SJSA1 (cell line): ENCODE data around the gene ZBTB20. TPM values are rescaled to one million over a fixed set of nuclear protein-coding genes. Genes with fewer than 3 reads are reported as not detected.

ENCODE experiments used
- DNase-seq, 2 experiments: peaks; one replicate each; pipeline ENCODE4 v3.0.0-alpha.2; 2015 to 2020; ENCODE audit warnings: low spot score in 2 of 2, low read depth in 1 of 2
- H3K27ac ChIP-seq: fragments of 250-450 bp; sonication (Bioruptor Pico); 2 replicates; pipeline ENCODE4 v1.5.1; 2020; ENCODE audit warnings: mild to moderate bottlenecking, moderate library complexity
- H3K27me3 ChIP-seq: fragments of 250-450 bp; sonication (Bioruptor Pico); replicated peaks from 2 replicates; pipeline ENCODE4 v1.5.1; 2020; ENCODE audit warnings: mild to moderate bottlenecking, moderate library complexity
- H3K36me3 ChIP-seq: fragments of 250-450 bp; sonication (Bioruptor Pico); 2 replicates; pipeline ENCODE4 v1.5.1; 2020; ENCODE audit warnings: mild to moderate bottlenecking
- H3K4me1 ChIP-seq: fragments of 250-450 bp; sonication (Bioruptor Pico); replicated peaks from 2 replicates; pipeline ENCODE4 v1.6.1; 2021; ENCODE audit warnings: mild to moderate bottlenecking
- H3K4me3 ChIP-seq: fragments of 250-450 bp; sonication (Bioruptor Pico); 2 replicates; pipeline ENCODE4 v1.5.1; 2020; ENCODE audit warnings: mild to moderate bottlenecking
- H3K9me3 ChIP-seq: fragments of 250-450 bp; sonication (Bioruptor Pico); replicated peaks from 2 replicates; pipeline ENCODE4 v1.5.1; 2020; ENCODE audit warnings: mild to moderate bottlenecking
- total RNA-seq: library from RNA; depleted of rRNA; stranded (reverse); fragments of >200 nt; shearing (Covaris generic); gene quantifications from 2 replicates; pipeline ENCODE4 v1.2.3, GENCODE V29; 2014

ZBTB20 gene
- total RNA-seq, 1 experiment from 2014 or later: 18.2 TPM

GRCh38 chr3:114933407-114933806 is 213.7 kb downstream of the ZBTB20 start:
- H3K27me3 ChIP-seq: no peaks in the 10 kb centered on the region
- DNase-seq: no peak
- no peak overlapping the region for H3K27ac ChIP-seq

DNA sequence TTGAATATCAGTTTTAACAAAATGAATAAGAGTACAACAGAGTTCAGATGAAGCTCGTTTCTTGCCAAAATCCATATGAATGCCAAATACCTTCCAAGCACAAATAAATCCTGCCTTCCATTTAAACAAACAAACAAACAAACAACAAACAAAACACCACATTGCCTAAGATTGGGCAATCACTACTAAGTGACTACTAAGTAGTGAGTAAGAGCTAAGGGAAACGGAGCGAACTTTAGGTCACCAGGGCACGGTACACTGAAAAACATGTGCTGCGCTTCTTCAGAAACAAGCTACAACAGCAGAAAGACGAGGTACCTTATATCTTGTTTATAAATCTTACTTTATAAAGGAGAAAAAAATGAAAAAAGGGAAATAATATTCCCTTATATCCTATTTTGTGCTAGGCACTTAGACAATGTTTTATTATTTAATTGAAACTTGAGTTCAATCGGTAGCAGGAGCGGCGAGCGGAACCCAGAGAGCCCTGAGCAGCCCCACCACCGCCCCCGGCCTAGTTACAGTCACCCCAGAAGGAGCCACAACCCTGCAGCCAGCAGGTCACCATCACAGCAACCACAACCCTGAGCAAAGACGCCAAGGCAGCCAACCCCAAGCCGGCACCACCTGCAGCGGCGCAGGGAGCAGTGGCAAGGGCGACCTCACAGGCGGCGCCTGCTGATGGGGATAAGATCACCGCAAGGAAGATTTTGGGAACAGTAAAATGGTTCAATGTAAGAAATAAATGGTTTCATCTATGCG is 216.9 kb downstream of the ZBTB20 start:
- no peak for DNase-seq
- no peaks in the 10 kb centered on the region for H3K36me3 ChIP-seq
- no peak overlapping the region for H3K27ac ChIP-seq
- no peaks in the 10 kb centered on the region for H3K4me1 ChIP-seq
- no peaks in the 10 kb centered on the region for H3K27me3 ChIP-seq
- H3K9me3 ChIP-seq: no peaks in the 10 kb centered on the region
- no peak overlapping the region for H3K4me3 ChIP-seq

More at GRCh38 chr3:114933407-114933806, 213.7 kb downstream of the ZBTB20 start:
- H3K9me3 ChIP-seq: no peaks in the 10 kb centered on the region
- H3K36me3 ChIP-seq: no peaks in the 10 kb centered on the region
- no peaks in the 10 kb centered on the region for H3K4me1 ChIP-seq
- H3K4me3 ChIP-seq: no peak overlapping the region

- no peak for DNase-seq
- H3K36me3 ChIP-seq: no peaks in the 10 kb centered on the region
- H3K27me3 ChIP-seq: no peaks in the 10 kb centered on the region
- H3K27ac ChIP-seq: no peak overlapping the region
- no peaks in the 10 kb centered on the region for H3K4me1 ChIP-seq
- no peak overlapping the region for H3K4me3 ChIP-seq
- no peaks in the 10 kb centered on the region for H3K9me3 ChIP-seq
These were observed 218.0 kb downstream of the ZBTB20 start for GRCh38 chr3:114928989-114929640.

DNA sequence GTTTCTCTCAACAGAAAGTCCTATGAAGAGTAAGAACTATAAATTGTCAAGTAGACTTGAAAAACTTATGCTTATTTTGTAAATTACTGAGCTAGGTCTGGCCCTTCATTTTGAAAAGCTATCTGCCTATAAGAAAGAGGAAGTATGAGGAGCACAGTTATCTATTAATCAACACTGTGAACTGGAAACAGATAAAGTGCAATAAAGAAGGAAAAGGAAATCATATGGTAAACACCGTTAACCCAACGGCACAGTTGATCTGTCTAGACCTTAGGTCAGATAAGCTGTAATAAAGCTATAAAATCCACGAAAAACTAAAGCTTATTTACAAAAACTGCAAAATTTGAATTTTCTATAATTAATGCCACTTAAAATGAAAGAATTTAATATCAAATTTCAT is 242.5 kb downstream of the ZBTB20 start:
- H3K27ac ChIP-seq: no peak overlapping the region
- H3K9me3 ChIP-seq: no peaks in the 10 kb centered on the region
- H3K4me3 ChIP-seq: no peak overlapping the region
- H3K27me3 ChIP-seq: no peaks in the 10 kb centered on the region
- DNase-seq: no peak
- H3K36me3 ChIP-seq: no peaks in the 10 kb centered on the region
- H3K4me1 ChIP-seq: no peaks in the 10 kb centered on the region

GRCh38 chr3:114903213-114903612 is 243.9 kb downstream of the ZBTB20 start:
- no peaks in the 10 kb centered on the region for H3K27me3 ChIP-seq
- H3K9me3 ChIP-seq: no peaks in the 10 kb centered on the region
- no peak for DNase-seq
- H3K4me3 ChIP-seq: no peak overlapping the region
- no peaks in the 10 kb centered on the region for H3K36me3 ChIP-seq
- no peaks in the 10 kb centered on the region for H3K4me1 ChIP-seq
- H3K27ac ChIP-seq: no peak overlapping the region

- Histone ChIP-seq H3K27ac (no peak overlapping the region), H3K4me1 (no peaks in the 10 kb centered on the region), H3K36me3 (no peaks in the 10 kb centered on the region), H3K27me3 (no peaks in the 10 kb centered on the region), H3K9me3 (no peaks in the 10 kb centered on the region), H3K4me3 (no peak overlapping the region)
- no peak for DNase-seq
These were observed 244.4 kb downstream of the ZBTB20 start for GRCh38 chr3:114902691-114903101.

- DNase-seq: no peak
- H3K4me1 ChIP-seq: no peaks in the 10 kb centered on the region
- H3K27ac ChIP-seq: no peak overlapping the region
- no peaks in the 10 kb centered on the region for H3K36me3 ChIP-seq
- no peak overlapping the region for H3K4me3 ChIP-seq
- no peaks in the 10 kb centered on the region for H3K27me3 ChIP-seq
- no peaks in the 10 kb centered on the region for H3K9me3 ChIP-seq
These were observed 246.2 kb downstream of the ZBTB20 start for GRCh38 chr3:114900908-114901307.

DNA sequence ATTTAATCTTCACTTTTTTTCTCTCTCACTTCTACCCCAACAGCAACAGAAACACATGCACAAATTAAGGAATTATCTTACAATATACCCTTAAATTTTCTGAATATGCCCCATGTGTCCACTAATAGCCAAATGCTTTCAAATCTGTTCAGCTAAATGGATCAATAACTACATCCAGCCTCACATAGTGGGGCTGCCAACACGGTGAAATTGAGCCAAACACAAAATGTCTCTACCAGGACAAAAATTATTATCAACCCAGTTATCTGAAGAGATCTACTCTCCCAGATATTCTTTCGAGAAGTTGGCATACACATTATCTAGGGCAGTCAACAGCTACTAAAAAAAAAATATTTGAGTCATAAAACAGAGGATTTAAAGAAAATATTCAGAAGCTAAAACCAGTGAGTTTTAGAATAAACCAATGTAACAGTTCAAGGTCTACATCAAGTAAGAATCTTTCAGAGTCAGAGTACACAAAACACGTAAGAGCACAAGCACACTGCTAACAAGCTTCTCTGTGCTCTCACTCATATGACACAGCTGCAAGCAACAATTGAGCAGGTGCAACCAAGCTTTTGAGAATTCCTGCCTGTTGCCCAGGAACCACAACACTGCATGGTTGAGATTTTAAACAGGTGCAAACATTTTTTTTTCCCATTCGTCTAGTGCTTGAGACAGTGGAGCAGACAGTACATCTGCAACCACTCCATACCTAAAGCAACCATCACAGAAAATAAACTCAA is 247.7 kb downstream of the ZBTB20 start:
- no peak overlapping the region for H3K27ac ChIP-seq
- H3K9me3 ChIP-seq: no peaks in the 10 kb centered on the region
- DNase-seq: no peak
- no peaks in the 10 kb centered on the region for H3K4me1 ChIP-seq
- no peaks in the 10 kb centered on the region for H3K27me3 ChIP-seq
- no peak overlapping the region for H3K4me3 ChIP-seq
- no peaks in the 10 kb centered on the region for H3K36me3 ChIP-seq

DNA sequence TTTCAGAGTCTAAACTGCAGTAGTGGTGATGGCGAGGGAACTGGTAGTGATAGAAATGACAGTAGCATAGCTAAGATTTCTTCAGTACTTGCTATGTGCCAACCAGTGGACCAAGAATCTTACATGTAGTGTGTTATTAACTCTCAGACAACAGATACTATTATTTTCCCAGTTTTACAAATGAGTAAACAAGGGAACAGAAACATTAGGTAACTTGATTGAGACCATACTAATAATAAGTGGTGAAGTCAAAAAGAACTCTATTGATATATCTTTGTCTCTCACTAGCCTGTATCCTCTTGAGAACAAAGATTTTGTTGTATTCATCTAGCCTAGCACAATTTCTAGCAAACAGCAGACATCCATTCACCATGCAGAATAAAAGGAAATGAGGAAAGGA is 250.1 kb downstream of the ZBTB20 start:
- no peak for DNase-seq
- no peak overlapping the region for H3K4me3 ChIP-seq
- no peaks in the 10 kb centered on the region for H3K9me3 ChIP-seq
- H3K27ac ChIP-seq: no peak overlapping the region
- no peaks in the 10 kb centered on the region for H3K36me3 ChIP-seq
- no peaks in the 10 kb centered on the region for H3K27me3 ChIP-seq
- H3K4me1 ChIP-seq: no peaks in the 10 kb centered on the region

DNA sequence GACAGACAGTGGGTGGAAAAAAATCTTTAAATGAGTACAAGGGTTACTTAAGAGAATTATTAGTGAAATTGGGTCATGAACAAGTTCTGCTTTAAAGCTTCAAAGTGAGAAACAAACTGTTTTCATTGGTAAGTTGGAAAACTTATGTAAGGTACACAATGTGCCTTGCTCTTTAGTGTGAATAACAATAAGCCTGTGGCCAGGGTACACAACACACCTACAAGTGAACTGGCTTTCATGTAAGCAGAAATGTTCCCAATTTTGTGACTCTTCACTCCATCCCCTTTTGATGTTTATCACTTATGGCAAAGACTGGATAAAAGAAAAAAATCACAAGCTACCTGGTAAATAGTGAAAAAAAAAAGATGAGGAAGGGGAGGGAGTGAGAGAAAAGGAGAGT is 253.7 kb downstream of the ZBTB20 start:
- Histone ChIP-seq H3K27ac (no peak overlapping the region), H3K9me3 (no peaks in the 10 kb centered on the region), H3K36me3 (no peaks in the 10 kb centered on the region), H3K27me3 (no peaks in the 10 kb centered on the region), H3K4me3 (no peak overlapping the region), H3K4me1 (no peaks in the 10 kb centered on the region)
- no peak for DNase-seq

- Histone ChIP-seq H3K27me3 (no peaks in the 10 kb centered on the region), H3K4me3 (no peak overlapping the region)
- no peak for DNase-seq
These were observed 254.2 kb downstream of the ZBTB20 start for GRCh38 chr3:114892880-114893279.

GRCh38 chr3:114892131-114892879 is 254.8 kb downstream of the ZBTB20 start:
- H3K27me3 ChIP-seq: no peaks in the 10 kb centered on the region
- H3K27ac ChIP-seq: no peak overlapping the region
- H3K36me3 ChIP-seq: no peaks in the 10 kb centered on the region
- H3K9me3 ChIP-seq: no peaks in the 10 kb centered on the region
- H3K4me3 ChIP-seq: no peak overlapping the region
- no peaks in the 10 kb centered on the region for H3K4me1 ChIP-seq
- no peak for DNase-seq

More at GRCh38 chr3:114892880-114893279, 254.2 kb downstream of the ZBTB20 start:
- H3K9me3 ChIP-seq: no peaks in the 10 kb centered on the region
- H3K4me1 ChIP-seq: no peaks in the 10 kb centered on the region
- no peak overlapping the region for H3K27ac ChIP-seq
- H3K36me3 ChIP-seq: no peaks in the 10 kb centered on the region

DNA sequence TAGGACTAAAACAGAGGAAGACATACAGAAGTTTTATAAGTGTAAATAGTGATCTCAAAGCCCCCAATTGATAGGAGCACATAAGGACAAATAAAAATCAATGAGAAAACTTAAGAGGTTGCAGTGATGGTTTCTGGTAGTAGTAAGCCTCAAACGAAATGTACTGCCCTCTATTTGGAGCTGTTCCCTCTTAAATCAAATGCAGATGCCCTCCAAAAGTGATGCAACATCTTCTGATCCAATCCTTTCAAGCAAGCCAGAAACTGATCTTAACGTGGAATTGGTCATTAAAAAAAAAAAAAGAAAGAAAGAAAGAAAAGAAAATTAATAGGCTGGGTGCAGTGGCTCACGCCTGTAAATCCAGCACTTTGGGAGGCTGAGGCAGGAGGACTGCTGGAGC is 259.3 kb downstream of the ZBTB20 start:
- no peak overlapping the region for H3K4me3 ChIP-seq
- no peaks in the 10 kb centered on the region for H3K4me1 ChIP-seq
- H3K27me3 ChIP-seq: no peaks in the 10 kb centered on the region
- no peak overlapping the region for H3K27ac ChIP-seq
- no peaks in the 10 kb centered on the region for H3K36me3 ChIP-seq
- no peaks in the 10 kb centered on the region for H3K9me3 ChIP-seq
- no peak for DNase-seq
